ENCODE results near the gene GALNT1. TPM values are rescaled to one million over a fixed set of nuclear protein-coding genes. Genes with fewer than 3 reads are reported as not detected.
"Not testable (repeated sequence)": the region's sequence is repeated elsewhere in the genome, so short reads cannot be mapped to it uniquely, and the experiment has no call there.

Gene GALNT1
- total RNA-seq, 2 experiments from 2014 or later = 36.2 to 42.7 TPM

DNA sequence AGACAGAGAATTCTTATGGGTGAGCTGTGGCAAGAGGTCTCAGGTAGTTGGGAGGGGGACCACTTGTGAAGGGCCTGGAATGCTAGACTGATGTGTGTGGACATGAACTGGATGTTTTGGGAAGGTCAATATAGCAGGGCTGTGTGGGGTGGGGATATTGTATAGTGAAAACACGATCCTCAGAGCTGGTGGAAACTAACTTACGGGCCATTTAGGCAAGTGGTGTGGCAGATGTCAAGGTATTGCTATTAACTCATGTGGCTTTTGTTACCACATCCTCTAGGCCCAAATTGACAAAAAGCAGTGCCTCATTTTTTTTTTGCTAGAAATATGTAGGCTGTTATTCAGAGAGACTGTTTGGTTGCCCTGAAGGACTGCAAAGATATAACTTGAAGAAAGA lies 8.0 kb upstream of the GALNT1 start:
- peak; percentile 57 for ATAC-seq
- peaks cover 16% of the 10 kb centered on the region for H3K27me3 Mint-ChIP-seq
- H3K4me3 Mint-ChIP-seq = no peak overlapping the region
- peak; percentile 59 for DNase-seq
- H3K36me3 Mint-ChIP-seq = peaks cover 22% of the 10 kb centered on the region
- peaks cover 39% of the 10 kb centered on the region for H3K4me1 Mint-ChIP-seq
- peaks cover 11% of the 10 kb centered on the region for H3K9me3 Mint-ChIP-seq (ENCODE audit: low read depth)
- CTCF ChIA-PET = interaction anchor here (0.7 kb wide), 1 partner anchor 43 kb away, joined by 3 read pairs; no protein-coding TSS in a partner anchor
- no peak overlapping the region for H3K27ac Mint-ChIP-seq

DNA sequence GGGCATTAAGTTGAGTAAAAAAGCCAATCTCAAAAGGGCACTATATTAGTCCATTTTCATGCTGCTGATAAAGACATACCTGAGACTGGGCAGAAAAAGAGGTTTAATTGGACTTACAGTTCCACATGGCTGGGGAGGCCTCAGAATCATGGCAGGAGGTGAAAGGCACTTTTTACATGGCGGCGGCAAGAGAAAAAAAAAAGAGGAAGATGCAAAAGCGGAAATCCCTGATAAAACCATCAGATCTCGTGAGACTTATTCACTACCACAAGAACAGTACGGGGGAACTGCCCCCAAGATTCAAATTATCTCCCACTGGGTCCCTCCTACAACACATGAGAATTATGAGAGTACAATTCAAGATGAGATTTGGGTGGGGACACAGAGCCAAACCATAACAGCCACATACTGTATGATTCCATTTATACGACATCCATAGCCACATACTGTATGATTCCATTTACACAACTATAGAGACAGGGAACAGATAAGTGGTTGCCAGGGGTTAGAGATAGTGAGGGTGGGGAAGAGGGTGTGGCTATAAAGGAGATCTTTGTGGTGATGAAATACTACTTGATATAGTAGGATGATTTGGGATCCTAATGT lies 5.2 kb upstream of the GALNT1 start:
- Mint-ChIP-seq H3K36me3 (peaks cover 24% of the 10 kb centered on the region), H3K4me1 (peaks cover 41% of the 10 kb centered on the region), H3K27me3 (peaks cover 31% of the 10 kb centered on the region), H3K9me3 (ENCODE audit: low read depth) (peaks cover 11% of the 10 kb centered on the region)
- H3K4me3 Mint-ChIP-seq, H3K27ac Mint-ChIP-seq, ATAC-seq, CTCF ChIA-PET, DNase-seq: not testable (repeated sequence)

DNA sequence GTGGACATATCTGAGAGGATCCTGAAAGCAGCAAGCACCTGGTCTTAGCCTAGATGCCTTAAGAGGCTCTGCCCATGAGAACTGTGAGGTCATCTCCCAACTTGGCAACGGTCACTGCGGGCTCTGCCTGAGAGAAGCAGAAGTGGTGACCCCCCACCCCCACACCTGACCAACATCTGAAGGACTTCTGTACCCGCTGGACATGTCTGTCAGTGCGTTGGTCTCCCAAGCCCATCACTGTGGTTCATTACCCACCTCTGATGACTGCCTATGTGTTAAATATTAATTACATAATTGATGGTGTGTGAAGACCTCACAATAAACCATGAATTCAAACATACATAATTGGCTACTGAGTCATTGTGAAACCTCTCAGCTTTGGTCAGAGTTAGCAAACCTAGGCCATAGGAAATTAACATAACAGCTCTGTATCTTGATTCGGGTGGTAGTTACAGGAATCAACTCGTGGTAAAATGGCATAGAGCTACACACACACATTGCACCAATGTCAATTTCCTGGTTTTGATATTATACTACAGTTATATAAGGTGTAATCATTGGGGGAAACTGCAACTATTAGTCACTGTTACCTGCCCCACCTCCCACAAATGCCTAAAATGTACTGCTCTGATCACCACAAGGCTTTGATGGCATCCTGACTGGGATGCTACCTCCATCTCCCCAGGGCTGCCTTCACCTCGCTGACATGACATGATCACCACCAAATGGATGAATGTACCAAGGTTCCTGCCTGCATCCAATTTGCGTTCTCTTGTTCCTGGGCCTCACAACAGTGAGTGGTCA lies 4.3 kb upstream of the GALNT1 start:
- Mint-ChIP-seq H3K9me3 (ENCODE audit: low read depth) (peaks cover 11% of the 10 kb centered on the region), H3K27me3 (peaks cover 26% of the 10 kb centered on the region), H3K36me3 (peaks cover 24% of the 10 kb centered on the region), H3K4me3 (no peak overlapping the region), H3K27ac (peak overlapping the region; percentile 7), H3K4me1 (peaks cover 41% of the 10 kb centered on the region)
- peak; percentile 67 for DNase-seq
- CTCF ChIA-PET = no interaction called here
- ATAC-seq = peak; percentile 56

DNA sequence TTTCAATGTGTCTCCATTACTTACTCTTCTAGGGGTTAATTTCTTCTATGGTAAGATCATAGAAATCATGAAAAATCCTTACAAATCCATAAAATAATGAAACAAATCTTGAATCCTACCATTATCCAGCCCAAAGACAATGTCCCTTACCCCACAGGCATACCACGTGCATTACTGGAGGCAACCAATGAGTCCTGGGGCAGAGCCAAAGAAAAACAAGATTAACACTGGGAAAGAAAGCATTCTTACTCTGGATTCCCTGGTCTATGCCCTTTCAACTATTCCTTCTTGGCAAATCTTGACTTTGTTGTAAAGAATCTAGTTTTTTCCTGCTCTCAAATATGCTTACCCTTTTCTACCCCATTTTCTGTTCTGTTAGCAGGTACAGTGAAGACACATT lies 3.1 kb upstream of the GALNT1 start:
- peaks cover 11% of the 10 kb centered on the region for H3K9me3 Mint-ChIP-seq (ENCODE audit: low read depth)
- no peak overlapping the region for H3K27ac Mint-ChIP-seq
- no peak overlapping the region for H3K4me3 Mint-ChIP-seq
- peaks cover 24% of the 10 kb centered on the region for H3K36me3 Mint-ChIP-seq
- ATAC-seq = no peak
- peaks cover 20% of the 10 kb centered on the region for H3K27me3 Mint-ChIP-seq
- no peak for DNase-seq
- H3K4me1 Mint-ChIP-seq = peaks cover 42% of the 10 kb centered on the region
- CTCF ChIA-PET = no interaction called here

DNA sequence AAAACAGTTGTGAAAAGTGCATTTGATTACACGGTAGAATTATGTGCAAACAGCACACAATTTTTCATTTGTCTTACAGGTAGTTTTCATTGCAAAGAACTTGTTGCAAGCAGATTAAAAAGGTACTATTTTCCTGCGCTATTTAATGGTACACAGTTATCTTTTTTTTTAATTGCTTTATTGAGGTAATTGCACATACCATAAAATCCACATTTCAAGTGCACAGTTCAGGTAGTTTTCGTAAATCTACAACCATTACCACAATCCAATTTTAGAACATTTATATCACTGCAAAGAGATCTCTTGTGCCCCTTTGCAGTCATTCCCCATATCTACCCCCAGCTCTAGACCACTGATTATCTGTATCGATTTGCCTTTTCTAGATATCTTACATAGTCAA lies 2.6 kb upstream of the GALNT1 start:
- Mint-ChIP-seq H3K4me1 (peaks cover 38% of the 10 kb centered on the region), H3K36me3 (peaks cover 26% of the 10 kb centered on the region), H3K27me3 (peaks cover 20% of the 10 kb centered on the region), H3K27ac (no peak overlapping the region), H3K4me3 (no peak overlapping the region), H3K9me3 (ENCODE audit: low read depth) (peaks cover 11% of the 10 kb centered on the region)
- ATAC-seq = no peak
- no peak for DNase-seq
- CTCF ChIA-PET = interaction anchor here (1.0 kb wide), 1 partner anchor 17 kb away, joined by 3 read pairs; no protein-coding TSS in a partner anchor

DNA sequence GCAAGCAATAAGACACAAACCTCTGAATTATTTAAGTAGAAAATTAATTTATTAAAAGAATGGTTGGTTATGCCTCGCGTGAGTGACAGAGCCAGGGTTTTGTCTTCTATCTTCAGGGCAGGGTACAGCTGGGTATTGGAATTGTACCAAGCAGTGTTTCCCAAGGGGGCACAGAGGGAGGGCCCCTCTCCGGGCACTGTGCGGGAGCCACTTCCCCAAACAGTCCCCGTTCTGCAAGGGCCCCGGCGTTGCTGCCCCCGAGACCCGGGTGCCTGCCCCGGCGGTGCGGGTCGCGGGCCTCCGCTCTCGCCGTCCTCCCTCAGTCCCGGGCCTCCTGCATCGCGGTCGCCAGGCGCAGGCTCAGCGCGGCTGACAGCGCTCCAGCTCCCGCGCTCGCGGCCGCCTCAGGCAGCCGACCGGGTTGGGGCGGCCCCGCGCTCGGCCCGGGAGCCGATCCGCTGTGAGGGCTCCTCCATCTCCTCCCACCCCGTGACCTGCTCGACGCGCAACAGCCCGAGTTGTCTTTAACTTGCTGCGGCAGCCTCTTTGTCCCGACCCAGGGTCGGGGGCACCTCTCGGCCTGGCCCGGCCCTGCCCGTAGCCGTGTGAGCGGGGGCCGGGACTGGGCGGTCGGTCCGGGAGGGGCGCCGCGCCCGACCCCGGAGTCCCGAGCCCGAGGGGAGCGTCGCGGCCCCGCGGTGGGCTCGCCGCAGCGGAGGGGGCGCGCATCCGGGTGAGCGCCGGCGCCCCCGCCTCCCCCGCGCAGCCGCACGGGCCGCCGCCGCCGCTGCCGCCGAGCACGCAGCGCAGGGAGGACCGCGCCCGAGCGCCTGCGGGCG lies 620 bp upstream of the GALNT1 start:
- CTCF ChIA-PET = interaction anchor here (0.9 kb wide), 1 partner anchor 78 kb away, joined by 3 read pairs; no protein-coding TSS in a partner anchor
- Mint-ChIP-seq H3K9me3 (ENCODE audit: low read depth) (peaks cover 12% of the 10 kb centered on the region), H3K27ac (peak overlapping the region; percentile 55), H3K36me3 (peaks cover 32% of the 10 kb centered on the region), H3K27me3 (peaks cover 20% of the 10 kb centered on the region), H3K4me1 (peaks cover 31% of the 10 kb centered on the region), H3K4me3 (peak overlapping the region; percentile 65)
- DNase-seq = peak; percentile 61
- peak; percentile 72 for ATAC-seq

DNA sequence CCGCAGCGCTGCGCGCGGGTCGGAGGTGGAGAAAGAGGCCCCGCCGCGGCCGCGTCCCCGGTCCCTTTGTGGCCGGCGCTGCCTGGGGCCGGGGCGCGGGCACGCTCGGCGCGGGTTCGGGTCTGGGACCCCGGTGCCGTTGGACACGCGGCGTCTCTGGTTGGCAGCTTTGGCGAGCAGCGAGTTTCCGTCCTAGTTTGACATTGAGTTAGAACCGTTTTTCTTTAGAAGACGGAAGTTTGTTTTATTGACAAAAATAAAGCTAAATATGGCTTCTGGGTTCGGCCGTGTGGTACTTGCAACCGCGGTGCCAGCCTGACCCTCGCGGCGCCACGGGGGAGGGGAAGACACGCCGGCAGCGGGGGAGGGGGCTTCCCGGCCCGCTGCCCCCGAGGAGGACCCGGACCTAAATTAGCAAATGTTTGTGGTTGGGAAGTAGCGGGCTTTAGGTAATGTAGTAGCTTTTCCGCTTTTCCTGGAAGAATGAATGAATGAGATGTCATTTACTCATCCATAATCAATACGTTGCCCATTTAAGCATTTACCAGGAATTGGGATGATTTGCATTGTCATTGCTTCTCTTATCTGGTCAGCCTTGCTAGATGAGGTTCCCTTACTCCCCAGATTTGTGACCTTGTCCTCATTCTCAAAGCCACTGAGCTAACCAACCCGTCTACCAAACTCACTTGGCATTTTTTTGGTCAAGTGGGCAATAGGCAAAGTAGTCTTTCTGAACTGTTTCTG lies 530 bp downstream of the GALNT1 start:
- DNase-seq (peak; percentile 45), ATAC-seq (no peak)
- Mint-ChIP-seq H3K4me3 (peak overlapping the region; percentile 73), H3K27me3 (peaks cover 20% of the 10 kb centered on the region), H3K4me1 (peaks cover 23% of the 10 kb centered on the region), H3K9me3 (ENCODE audit: low read depth) (peaks cover 5% of the 10 kb centered on the region), H3K27ac (peak overlapping the region; percentile 75), H3K36me3 (peaks cover 28% of the 10 kb centered on the region)
- CTCF ChIA-PET = no interaction called here

DNA sequence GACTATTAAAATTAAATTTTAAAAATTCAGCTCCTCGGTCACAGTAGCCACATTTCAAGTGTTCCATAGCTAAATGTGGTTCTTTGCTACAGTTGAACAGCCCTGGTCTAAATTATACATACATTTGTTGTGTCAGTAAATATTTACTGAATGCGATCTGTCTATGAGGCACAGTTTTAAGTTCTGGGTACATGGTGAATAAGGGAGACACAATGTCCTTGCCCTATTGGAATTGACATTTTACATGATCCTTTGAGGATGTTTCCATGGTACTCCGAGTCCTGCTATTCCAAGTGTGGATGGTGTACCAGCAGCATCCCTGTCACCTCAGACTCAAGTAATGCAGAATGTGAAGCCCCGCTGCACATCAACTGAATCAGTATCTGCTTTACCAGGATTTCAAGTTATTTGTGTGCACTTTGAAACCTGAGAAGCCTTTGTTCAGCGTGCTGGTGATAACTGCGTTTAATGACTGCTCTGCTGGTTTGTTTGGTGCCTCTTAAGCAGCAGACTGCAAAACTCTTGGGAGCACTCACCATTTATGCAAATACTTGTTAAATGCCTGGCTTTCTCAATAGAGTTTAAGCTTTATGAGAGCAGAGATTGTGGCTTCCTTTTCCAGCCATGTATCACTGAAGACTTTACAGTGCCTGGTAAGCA lies 1.5 kb downstream of the GALNT1 start:
- peaks cover 19% of the 10 kb centered on the region for H3K4me1 Mint-ChIP-seq
- H3K27ac Mint-ChIP-seq = peak overlapping the region; percentile 49
- ATAC-seq = no peak
- peak overlapping the region; percentile 57 for H3K4me3 Mint-ChIP-seq
- peaks cover 20% of the 10 kb centered on the region for H3K27me3 Mint-ChIP-seq
- peaks cover 34% of the 10 kb centered on the region for H3K36me3 Mint-ChIP-seq
- H3K9me3 Mint-ChIP-seq (ENCODE audit: low read depth) = peaks cover 11% of the 10 kb centered on the region
- CTCF ChIA-PET = no interaction called here
- DNase-seq = no peak

DNA sequence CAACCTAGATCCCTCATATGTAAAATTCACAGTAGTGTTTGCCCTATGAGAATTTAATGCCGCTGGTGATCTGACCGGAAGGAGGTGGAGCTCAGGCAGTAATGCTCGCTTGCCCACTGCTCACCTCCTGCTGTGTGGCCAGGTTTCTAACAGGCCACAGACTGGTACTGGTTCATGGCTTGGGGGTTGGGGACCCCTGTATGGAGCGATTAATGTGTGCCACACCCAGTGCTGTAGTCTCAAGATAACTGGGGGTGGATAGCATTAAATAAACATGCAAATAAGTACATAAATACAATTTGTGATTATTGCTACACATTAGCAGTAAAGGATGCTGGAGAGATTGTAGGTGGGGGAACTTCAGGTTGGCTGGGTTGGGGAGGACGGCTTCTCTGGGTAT lies 3.2 kb downstream of the GALNT1 start:
- no peak overlapping the region for H3K4me3 Mint-ChIP-seq
- peaks cover 42% of the 10 kb centered on the region for H3K36me3 Mint-ChIP-seq
- no peak for DNase-seq
- CTCF ChIA-PET = no interaction called here
- H3K4me1 Mint-ChIP-seq = peaks cover 19% of the 10 kb centered on the region
- no peak for ATAC-seq
- H3K27me3 Mint-ChIP-seq = peaks cover 5% of the 10 kb centered on the region
- peaks cover 18% of the 10 kb centered on the region for H3K9me3 Mint-ChIP-seq (ENCODE audit: low read depth)
- no peak overlapping the region for H3K27ac Mint-ChIP-seq

DNA sequence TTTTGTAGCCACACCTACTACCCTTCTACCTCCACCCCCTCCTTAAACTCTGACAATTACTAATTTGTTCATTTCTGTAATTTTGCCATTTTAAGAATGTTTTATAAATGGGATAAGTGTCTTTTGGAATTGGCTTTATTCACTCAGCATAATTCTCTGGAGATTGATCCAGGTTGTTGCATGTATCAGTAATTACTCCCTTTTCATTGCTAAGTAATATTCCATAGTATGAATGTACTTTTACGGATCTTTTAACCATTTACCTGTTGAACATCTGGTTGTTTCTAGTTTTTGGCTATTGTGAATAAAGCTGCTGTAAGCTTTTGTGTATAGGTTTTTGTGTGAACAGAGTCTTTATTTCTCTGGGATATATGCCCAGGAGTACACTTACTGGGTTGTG lies 4.1 kb downstream of the GALNT1 start:
- H3K4me3 Mint-ChIP-seq = no peak overlapping the region
- peaks cover 19% of the 10 kb centered on the region for H3K4me1 Mint-ChIP-seq
- peaks cover 44% of the 10 kb centered on the region for H3K36me3 Mint-ChIP-seq
- ATAC-seq (no peak), DNase-seq (no peak)
- CTCF ChIA-PET = no interaction called here
- H3K9me3 Mint-ChIP-seq (ENCODE audit: low read depth) = peaks cover 18% of the 10 kb centered on the region
- no peak overlapping the region for H3K27ac Mint-ChIP-seq
- H3K27me3 Mint-ChIP-seq = no peaks in the 10 kb centered on the region

DNA sequence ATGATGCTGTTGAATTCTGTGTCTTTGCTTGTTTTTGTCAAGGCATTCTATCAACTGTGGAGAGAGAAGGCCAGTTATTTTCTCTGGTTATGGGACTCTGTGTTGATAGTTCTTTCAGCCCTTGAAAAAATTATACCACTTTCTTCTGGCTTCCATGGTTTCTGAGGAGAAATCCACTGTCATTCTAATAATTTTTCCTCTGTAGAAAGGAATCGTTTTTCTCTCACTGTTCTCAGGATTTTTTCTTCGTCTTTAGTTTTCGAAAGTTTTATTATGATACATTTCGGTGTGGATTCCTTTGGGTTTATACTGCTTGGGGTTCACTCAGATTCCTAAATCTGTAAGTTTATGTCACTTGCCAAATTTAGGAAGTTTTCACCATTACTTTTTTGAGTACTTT lies 6.6 kb downstream of the GALNT1 start:
- ATAC-seq = no peak
- CTCF ChIA-PET = no interaction called here
- no peak overlapping the region for H3K4me3 Mint-ChIP-seq

DNA sequence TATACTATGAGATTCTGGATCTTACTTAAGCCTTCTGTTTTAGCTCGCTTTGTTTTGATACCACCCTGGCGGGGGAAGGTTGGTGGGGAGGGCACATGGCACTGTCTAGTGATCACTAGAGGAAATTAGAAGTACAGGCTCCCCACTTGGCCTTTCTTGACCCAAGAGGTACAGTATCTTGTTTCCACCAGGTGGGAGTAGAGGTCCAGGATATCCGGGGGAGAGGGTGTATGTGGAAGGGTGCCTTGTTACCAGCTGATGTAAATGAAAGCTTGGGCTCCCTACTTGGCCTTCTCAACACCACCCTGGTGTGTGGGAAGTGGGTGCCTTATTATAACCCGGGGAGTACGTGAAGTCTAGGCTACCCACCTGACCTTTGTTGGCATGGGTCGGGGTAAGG lies 7.5 kb downstream of the GALNT1 start:
- DNase-seq = no peak
- ATAC-seq = peak; percentile 58
- H3K9me3 Mint-ChIP-seq (ENCODE audit: low read depth) = peaks cover 18% of the 10 kb centered on the region
- no peak overlapping the region for H3K4me3 Mint-ChIP-seq
- no peaks in the 10 kb centered on the region for H3K27me3 Mint-ChIP-seq
- H3K4me1 Mint-ChIP-seq = peaks cover 8% of the 10 kb centered on the region
- H3K36me3 Mint-ChIP-seq = peaks cover 41% of the 10 kb centered on the region
- no peak overlapping the region for H3K27ac Mint-ChIP-seq
- CTCF ChIA-PET = no interaction called here

More for the DNA sequence above, 6.6 kb downstream of the GALNT1 start:
- no peak for DNase-seq
- Mint-ChIP-seq H3K36me3 (peaks cover 45% of the 10 kb centered on the region), H3K9me3 (ENCODE audit: low read depth) (peaks cover 18% of the 10 kb centered on the region), H3K27me3 (no peaks in the 10 kb centered on the region), H3K27ac (no peak overlapping the region), H3K4me1 (peaks cover 11% of the 10 kb centered on the region)

All from activated CD8-positive, alpha-beta memory T cell treated with anti-CD3 and anti-CD28 coated beads, Interleukin-2, amount 10 ng/mL, durations not matched to agents 7 days and 5 days (primary cell).